HG02981 (cell line): ENCODE measurements around the gene KDM7A.
"Not testable (repeated sequence)": the region's sequence is repeated elsewhere in the genome, so short reads cannot be mapped to it uniquely, and the experiment has no call there.

Experiments used
- ATAC-seq: cut with Tn5 transposase; IDR thresholded peaks from one replicate; pipeline ENCODE4 v1.9.1; 2021; ENCODE audit warnings: mild to moderate bottlenecking, moderate library complexity; ENCODE audit not compliant: unreplicated experiment

KDM7A gene

GRCh38 chr7:140201393-140201792 is 24.6 kb upstream of the KDM7A start:
- no peak for ATAC-seq

- ATAC-seq: no peak
These were observed 23.5 kb upstream of the KDM7A start for GRCh38 chr7:140200061-140200989.

GRCh38 chr7:140197938-140198337 is 21.2 kb upstream of the KDM7A start:
- ATAC-seq: no peak

- no peak for ATAC-seq
These were observed 20.6 kb upstream of the KDM7A start for GRCh38 chr7:140197218-140197890.

- ATAC-seq: no peak
These were observed 19.8 kb upstream of the KDM7A start for GRCh38 chr7:140196361-140197217.

GRCh38 chr7:140195859-140196258 is 19.1 kb upstream of the KDM7A start:
- ATAC-seq: no peak

GRCh38 chr7:140192620-140193019 is 15.8 kb upstream of the KDM7A start:
- no peak for ATAC-seq

- ATAC-seq: no peak
These were observed 15.4 kb upstream of the KDM7A start for GRCh38 chr7:140192176-140192575.

GRCh38 chr7:140190588-140190987 is 13.8 kb upstream of the KDM7A start:
- ATAC-seq: no peak

GRCh38 chr7:140189917-140190316 is 13.1 kb upstream of the KDM7A start:
- no peak for ATAC-seq

GRCh38 chr7:140182917-140183316 is 6.1 kb upstream of the KDM7A start:
- no peak for ATAC-seq

- ATAC-seq: no peak
These were observed 2.6 kb upstream of the KDM7A start for GRCh38 chr7:140179339-140179738.

GRCh38 chr7:140176122-140176701 is 571 bp downstream of the KDM7A start:
- ATAC-seq: peak; percentile 6

GRCh38 chr7:140175221-140176121 is 1.3 kb downstream of the KDM7A start:
- ATAC-seq: peak; percentile 53

GRCh38 chr7:140174217-140174616 is 2.6 kb downstream of the KDM7A start:
- no peak for ATAC-seq

GRCh38 chr7:140170375-140170774 is 6.4 kb downstream of the KDM7A start:
- no peak for ATAC-seq

GRCh38 chr7:140168816-140169215 is 8.0 kb downstream of the KDM7A start:
- no peak for ATAC-seq

- no peak for ATAC-seq
These were observed 11.4 kb downstream of the KDM7A start for GRCh38 chr7:140165422-140165821.

- ATAC-seq: not testable (repeated sequence)
These were observed 14.7 kb downstream of the KDM7A start for GRCh38 chr7:140162081-140162480.

GRCh38 chr7:140161047-140161446 is 15.7 kb downstream of the KDM7A start:
- no peak for ATAC-seq
